Muscle of arm (tissue), 12 donors: ENCODE results near the gene TMEM45B. TPM values are rescaled to one million over a fixed set of nuclear protein-coding genes. Genes with fewer than 3 reads are reported as not detected.
"Not testable (repeated sequence)": the region's sequence is repeated elsewhere in the genome, so short reads cannot be mapped to it uniquely, and the experiment has no call there.

Experiments
- DNase-seq: peaks from one replicate; pipeline ENCODE4 v3.0.0-alpha.2; 2013
- polyA plus RNA-seq, 12 donors: library from polyadenylated mRNA; unstranded; fragments of 120-200 nt; gene quantifications; one replicate each; pipeline ENCODE4 v1.2.1, GENCODE V29; 2013; ENCODE audit not compliant: insufficient read length in 12 of 12

TMEM45B gene
- polyA plus RNA-seq, 12 donors: 0.19 to 15.9 (median 0.41) TPM; not detected in 1

DNA sequence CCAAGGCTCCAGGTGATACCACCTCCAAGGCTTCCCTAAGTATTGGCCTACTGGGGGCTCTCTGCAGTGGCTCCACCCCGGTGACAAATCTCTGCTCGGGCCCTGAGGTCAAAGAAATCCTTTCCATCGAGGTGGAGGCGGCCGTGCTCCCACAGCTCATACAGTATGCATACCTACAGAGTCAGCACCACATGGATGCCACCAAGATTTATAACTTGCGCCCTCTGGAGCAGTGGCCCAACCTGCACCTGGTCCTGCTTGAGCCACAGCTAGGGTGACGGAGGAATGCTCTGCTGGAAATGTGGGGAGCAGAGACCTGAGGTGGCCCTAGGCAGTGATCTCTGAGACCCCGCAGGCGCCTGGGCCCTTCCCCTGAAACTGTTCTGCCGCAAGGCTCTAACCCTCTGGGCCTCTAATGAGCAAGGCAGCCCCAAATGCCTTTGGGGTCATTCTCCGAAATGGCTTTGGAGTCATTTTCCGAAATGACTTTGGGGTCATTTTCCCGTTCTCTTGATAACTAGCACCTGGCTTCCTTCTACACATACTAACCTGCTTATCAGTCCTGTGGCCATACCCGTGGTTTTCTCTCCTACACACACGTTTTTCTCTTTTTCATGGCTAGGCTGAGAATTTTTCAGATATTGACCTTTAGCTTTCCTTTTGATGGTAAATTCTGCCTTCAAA lies 33.9 kb downstream of the TMEM45B start:
- DNase-seq: no peak

DNA sequence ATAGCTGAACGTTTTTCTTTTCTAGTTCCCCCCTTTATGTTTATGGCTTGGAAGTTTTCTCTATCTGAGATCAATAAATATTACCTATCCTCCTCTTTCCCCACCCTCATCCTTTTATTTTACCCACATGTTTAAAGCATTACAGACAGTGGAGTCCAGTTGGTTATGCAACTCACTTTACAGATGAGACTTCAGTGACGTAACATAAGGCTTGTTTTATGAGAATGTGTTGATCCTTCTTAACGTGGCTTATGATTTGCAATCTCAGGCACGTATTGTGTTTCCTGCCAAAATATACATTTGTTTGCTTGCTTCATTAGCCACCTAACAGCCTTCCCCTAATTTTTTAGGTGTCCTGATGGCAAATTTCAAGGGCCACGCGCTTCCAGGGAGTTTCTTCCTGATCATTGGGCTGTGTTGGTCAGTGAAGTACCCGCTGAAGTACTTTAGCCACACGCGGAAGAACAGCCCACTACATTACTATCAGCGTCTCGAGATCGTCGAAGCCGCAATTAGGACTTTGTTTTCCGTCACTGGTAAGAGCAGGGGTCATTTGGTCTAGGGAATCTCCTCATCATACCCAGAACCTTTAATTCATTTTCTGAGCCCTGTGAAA lies 36.6 kb downstream of the TMEM45B start:
- no peak for DNase-seq

DNA sequence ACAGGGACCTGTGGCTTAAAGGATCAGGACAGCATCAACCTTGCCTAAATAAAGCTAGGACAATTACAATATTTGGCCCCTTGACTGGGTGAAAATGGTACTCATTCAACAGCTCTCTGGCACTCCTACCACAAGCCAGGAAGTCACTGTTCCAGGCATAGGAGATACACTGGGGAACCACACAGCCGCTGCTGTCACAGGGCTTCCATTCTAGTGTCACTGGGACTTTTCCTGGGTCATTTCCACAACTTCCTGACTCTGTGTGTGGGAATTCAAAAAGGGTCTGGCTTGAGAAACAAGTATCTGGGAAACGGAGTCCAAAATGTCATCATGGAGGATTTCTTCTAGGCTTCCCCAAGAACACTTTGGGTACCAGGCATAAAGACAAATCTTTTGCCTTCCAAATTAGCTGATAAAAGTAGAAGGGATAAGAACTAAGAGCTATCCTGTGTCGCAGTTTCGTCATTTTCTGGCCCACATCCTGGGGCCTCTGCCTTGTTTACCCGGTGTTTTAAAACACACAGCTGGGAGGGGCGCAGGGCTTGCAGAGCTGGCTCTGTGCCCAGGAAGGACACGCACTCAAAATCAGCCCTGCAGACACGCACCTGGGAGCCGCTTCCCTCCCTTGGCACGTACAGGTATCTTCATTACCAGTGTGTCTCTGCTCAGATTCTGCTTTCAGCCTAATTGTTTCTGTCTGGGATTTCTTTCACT lies 38.0 kb downstream of the TMEM45B start:
- DNase-seq: peak; percentile 35

DNA sequence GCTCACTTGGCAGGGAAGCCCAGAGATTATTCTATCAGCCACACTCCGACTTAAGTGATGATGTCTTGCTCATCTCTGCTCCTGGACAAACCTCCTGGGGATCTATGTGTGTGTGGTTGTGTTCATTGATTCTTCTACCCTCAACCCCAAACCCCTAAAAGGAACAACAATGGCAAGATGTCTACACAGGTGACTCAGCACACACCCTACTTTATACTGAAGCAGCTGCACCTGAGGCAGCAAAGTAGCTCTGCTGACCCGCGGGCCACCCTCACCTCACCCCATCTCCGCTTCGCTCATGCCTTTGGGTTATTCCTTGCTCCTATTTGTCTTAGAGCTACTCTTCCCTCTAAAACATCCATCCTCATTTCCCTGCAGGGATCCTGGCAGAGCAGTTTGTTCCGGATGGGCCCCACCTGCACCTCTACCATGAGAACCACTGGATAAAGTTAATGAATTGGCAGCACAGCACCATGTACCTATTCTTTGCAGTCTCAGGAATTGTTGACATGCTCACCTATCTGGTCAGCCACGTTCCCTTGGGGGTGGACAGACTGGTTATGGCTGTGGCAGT lies 38.7 kb downstream of the TMEM45B start:
- DNase-seq: no peak

DNA sequence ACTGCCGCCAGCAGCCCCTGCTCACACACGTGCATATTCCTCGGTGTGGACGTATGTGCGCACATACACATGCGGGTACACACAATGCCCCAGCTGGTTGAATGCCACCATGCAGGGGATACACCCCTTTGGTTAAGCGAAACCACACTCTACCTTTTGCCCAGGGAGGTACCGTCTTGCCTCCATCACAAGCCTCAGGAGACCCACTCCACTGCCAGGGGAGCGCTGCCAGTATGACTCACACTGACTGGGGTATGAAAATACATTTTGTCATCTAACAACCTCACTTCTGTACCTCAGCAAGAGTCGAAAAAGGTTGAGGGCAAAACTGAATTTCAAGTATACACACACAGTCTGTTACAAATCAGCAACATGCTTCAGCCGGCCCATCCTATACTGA lies 39.4 kb downstream of the TMEM45B start:
- DNase-seq: no peak

DNA sequence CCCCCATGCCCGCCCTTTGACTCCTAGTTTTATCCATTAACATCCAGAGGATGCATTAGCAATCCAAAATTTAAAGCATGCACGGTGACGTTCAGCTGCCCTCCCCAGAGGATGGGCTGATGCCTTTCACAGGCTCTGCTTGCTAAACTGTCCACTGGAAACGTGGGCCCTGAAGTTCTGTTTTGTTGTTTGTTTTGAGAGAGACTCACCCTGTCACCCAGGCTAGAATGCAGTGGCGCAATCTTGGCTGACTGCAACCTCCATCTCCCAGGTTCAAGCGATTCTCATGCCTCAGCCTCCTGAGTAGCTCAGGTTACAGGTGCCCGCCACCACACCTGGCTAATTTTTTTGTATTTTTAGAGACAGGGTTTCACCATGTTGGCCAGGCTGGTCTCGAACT lies 40.4 kb downstream of the TMEM45B start:
- no peak for DNase-seq

DNA sequence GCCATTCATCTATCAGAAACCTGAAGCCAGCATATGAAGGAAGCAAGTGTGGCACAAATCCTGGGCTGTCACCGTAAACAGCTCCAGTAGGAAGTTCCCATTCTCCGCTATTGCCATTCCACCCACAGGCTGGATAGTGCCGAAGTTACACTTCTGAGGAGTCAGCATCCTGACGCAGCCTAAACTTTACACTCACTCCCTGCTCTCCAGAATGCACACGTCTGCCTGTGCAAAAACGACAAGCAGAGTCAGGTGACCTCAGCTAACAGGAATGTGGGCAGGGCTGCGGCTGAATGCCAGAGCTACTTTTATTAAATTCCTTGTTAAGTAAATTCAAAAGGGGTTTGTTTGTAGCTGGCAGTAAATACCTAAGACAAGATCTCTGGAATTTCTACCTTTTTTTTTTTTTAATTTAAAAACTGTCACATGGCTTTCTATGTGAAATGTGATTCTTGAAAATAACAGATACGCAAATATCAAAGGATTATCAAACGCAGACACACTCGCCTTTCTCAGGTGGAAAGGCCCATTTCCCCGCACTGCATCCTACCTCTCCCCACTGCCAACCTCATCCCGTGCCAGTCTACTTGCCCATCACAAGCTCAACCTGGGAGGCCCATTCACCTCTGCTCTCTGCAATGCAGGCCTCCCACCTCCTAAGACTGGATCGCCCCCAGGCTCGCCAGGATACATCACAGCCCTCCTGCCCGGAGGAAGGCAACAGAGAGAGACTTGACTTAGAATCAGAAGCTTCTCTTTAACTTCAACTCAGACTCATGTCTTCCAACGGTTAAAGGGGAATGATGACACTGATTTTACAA lies 46.3 kb downstream of the TMEM45B start:
- peak; percentile 16 for DNase-seq

DNA sequence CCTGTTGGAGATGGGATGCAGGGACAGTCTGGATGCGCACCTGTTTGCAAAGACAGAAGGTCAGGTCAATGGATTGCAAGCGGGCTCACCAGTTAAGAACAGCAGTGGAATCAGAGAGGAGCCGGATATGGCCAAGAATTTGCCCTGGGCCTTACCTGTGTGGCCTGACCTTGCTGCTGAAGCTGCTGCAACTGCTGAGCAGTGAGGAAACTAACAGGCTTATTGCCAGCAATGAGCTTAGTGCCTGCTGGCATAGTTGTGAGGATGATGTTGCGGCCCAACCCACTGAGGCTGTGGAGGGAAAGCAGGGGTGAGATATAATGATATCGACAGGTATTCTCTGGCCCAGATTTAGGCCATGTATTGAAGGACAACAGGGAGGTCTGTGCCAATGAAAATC lies 49.2 kb downstream of the TMEM45B start:
- DNase-seq: no peak

DNA sequence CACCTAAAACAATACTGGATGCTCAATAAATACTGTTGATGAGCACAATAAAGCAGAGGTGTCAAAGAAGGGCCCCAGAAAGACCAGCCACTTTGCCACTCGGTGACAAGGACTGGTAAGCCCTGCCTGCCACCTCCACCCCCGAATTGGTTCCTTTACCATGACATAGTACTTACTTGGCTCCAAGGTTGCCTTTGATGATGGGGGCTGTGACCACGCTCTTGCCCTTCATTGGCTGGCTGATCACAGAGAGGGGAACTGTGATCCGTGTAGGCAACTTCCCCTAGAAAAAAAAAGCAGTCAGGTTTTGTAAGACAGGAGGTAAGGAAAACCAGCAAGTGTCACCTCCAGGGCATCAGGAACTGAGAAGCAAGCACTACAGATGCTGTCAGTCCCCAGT lies 50.1 kb downstream of the TMEM45B start:
- no peak for DNase-seq

DNA sequence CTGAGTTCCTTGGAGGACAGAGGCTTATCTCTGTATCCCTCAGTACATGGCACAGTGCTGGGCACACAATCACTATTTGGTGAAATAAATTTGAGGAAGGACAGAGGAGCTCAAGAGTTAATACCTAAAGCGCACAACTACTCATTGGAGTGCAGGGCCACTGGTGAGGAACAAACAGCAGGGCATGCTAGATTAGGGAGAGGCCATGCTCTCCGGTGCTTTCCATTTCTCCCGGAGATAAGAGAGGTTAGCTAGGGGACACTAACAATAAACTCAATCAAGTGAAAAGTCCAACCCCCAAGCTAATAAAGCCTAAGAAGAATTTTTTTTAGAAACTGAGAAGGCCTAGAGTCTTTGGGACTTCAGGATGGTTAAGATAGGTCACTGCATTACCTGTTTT lies 50.7 kb downstream of the TMEM45B start:
- DNase-seq: no peak

DNA sequence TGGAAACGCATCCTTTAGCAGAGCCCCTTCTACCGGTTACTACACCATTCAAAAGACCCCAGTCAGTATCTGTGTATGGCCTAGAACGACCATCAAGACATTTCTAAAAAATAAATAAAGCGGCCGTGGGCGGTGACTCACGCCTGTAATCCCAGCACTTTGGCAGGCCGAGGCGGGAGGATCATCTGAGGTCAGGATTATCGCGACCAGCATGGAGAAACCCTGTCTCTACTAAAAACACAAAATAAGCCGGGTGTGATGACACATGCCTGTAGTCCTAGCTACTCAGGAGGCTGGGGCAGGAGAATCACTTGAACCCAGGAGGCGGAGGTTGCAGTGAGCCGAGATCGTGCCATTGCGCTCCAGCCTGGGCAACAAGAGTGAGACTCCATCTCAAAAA lies 53.0 kb downstream of the TMEM45B start:
- DNase-seq: not testable (repeated sequence)

DNA sequence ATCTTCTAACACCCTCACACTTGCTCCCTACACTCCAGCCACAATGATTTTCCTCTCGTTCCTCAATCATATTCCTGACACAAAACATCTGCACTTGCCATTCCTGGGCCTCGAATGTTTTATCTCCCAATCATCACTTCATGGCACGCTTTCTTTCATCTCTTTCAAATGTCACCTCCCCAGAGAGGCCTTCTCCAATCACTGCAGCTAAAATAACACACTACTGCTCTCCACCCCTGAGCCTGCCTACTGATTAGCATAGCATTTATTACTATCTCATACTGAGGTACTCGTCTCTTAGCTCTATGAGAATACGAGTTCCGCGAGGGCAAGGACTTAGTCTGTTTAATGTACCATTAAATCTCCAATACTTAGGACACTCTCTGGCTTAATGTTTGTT lies 56.3 kb downstream of the TMEM45B start:
- DNase-seq: no peak

DNA sequence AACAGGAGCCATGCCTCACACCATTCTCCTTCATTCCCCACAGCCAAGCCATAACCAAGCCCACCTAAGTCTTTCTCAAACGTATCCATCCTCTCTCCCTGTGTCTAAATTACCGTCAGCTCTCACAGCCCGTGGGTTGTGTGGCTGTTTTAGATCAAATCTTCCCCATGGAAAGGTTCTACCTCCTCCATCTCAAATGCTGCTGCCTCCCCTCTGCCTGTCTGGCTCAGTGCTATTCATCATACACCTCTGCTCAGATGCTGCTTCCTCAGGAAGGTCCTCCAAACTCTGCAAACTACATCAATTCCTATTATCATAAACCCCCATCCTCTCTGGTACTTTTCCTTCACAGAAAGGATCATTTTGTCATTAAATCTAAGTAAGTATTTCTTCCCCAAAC lies 64.7 kb downstream of the TMEM45B start:
- no peak for DNase-seq

DNA sequence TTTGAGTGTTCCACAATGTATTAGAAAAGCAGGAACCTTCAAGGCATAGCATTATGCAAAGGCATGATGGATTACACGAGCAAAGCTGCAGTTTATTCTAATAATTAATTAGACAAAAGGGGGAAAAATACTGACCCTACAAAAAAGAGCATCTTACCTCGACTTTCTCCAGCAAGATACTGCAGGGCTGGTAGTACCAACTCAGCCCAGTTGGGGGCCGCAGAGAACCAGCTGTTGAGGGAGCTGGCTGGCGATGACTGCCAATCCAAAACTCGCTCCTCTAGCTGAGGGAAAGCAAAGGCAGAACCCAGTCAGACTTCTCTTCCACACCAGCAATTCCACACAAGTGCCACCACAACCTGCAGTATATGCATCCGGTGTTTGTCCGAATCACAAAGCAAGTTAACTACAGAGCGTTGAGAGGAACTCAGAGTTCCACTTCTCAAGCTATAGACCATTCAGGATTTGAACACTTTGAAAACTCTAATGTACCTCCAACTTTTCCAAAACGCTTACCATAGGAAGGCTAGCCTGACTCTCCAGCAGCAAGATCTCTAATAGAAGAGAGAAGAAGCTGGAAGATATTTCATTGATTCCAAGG lies 66.0 kb downstream of the TMEM45B start:
- DNase-seq: no peak

DNA sequence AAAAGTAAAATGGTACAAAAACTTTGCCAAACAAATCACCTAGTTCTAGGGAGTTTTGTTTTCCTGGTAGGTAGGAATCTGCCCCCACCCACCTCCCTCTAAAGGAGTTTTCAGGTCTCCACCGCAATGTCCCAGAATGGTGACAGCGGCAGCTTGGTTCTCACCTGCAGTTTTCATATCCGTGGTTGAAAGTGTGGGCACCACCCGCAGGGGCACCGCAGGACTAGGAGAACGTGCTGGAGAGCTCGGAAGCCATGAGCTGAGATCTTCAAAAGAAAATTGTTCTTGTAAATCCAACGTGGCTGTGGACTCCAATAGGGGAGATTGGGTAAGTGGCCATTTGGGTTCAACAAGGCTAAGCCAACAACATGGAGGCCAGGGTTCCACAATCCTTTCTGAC lies 68.9 kb downstream of the TMEM45B start:
- no peak for DNase-seq

DNA sequence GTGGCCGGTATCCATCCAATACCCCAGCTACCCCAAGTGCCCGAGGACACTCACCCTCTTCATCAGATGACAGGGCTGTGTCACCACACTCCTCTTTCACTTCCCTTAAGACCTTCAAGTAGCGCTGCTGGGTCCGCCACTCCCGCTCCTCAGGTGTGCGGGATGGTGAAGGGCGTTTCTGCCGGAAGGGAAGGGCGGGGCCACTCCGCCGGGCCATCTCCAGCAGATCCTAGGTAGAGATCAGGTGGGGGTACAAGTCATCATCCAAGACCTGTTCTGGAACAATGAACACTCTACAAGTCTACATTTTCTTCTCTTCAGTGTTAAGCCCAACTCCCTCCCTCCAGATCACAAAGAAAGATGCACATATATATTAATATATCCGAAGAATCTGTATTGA lies 69.7 kb downstream of the TMEM45B start:
- DNase-seq: no peak

DNA sequence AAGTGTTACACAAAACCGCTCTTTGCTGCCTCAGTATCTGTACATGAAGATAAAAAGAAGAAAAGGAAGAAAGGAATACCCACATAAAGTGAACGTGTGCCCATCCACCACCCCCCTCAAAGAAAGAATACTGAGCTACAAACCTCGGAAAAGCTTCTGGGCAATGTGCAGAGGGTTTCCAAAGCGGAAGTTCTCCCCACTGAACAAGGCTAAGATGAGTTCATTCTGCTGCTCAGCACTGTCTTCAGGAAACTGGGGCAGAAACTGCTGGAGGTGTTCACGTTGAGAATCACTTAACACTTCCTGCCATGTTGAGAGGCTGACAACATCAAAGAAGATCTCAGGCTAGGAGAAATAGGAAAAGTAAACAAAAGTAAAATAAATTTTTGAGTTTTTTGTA lies 72.8 kb downstream of the TMEM45B start:
- DNase-seq: no peak

DNA sequence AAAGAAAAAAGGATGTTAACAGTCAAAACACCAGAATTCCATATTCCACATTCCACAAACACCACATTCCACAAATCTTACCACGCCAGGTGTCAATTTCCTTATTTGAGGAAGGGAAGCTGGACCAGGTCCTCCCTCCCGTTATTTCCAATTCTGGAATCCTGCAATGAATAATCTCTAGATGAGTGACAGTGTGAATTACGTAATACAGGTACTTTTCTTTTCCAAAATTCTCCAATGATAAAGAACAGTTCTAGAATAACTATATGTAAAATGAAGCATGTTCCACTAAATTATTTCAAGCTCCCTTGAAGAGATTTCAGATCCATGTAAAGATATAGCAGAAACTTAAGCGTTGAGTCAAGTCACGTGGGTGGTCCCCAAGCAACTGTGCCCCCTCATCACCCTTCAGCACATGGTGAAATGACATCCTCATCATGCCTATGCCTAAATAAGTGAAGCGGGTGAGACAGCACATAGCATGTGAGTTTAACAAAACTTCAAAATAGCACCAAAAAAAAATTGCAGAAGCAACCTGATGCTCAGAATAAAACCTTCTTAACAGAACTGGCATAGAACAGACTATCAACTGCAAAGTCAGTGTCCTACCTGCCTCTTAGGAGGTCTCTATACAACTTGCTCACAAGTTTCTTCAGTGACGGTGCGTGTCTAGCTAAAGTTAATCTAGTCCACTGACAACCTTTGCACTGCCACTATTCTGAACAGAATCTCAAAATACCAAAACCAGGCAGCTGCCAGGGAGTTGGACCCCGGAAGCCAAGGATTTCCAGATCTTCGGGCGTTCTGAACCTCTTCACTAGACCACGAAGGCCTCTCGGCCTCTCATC lies 78.9 kb downstream of the TMEM45B start:
- no peak for DNase-seq

DNA sequence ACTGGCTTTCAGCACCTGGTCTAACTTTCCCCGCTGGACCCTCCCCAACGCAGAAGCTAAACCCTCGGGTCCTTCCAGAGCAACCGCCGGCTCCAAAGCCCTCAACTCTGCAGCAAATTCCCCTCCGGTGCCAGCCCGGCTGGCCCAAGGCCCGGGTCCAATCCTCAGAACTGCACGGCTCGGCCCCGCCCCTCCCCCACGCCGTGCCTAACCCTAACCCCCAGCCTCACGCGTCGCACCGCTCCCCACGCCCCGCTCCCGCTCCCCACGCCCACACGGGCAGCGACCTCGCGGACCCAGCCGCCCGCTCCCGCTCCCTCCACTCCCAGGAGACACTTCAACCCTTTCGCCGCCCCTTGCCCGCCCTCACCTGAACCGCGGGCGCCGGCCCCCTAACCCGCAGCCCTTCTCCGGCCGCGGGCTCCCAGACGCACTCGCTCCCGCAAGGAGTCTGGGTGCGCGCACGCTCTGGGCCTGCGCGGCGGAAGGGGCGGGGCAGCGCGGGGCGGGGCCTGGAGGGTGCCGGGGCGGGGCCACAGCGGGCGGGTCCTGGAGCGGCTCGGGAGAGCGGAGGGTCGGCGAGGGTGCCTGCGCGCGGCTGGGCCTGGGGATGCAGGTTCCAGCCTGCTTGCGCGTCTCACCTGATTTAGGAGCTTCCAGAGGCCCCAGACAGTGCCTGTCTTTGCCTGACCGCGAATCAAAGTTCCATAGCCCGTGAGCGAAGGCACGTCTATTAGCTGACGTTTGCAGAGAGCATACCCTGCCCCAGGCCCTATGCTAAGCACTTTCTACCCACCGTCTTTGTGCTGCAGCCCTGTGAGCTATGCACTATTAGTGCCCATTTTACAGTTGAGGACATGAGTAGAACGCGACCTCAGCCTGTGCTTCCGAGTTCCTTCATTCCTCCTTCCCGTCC lies 79.7 kb downstream of the TMEM45B start, which contains the start of gene NFRKB:
TSS of gene NFRKB (minus strand) at position 453 of the 916 bp plus-strand sequence. CDS start 2,729 bp downstream, outside the sequence.
- peak; percentile 77 for DNase-seq
